DND-41 (cell line): ENCODE data around the gene ZNF750.
A peak's percentile ranks its signal among the peaks of the same experiment; 100 is the strongest.

ENCODE experiments used
- ATAC-seq: fragments of 200-7000 bp; cut with Tn5 transposase; 3 replicates; pipeline ENCODE4 v1.9.1; 2021; ENCODE audit warnings: low read depth; ENCODE audit not compliant: insufficient read depth
- DNase-seq: peaks from one replicate; pipeline ENCODE4 v3.0.0-alpha.2; 2020
- H2AFZ ChIP-seq: 2 replicates; pipeline ENCODE4 v1.6.0; 2012; ENCODE audit warnings: low read depth, low read length
- H3K27ac ChIP-seq: 2 replicates; pipeline ENCODE4 v1.5.1; 2012; ENCODE audit warnings: low read length, inconsistent platforms
- H3K27me3 ChIP-seq: fragments of 200-600 bp; sonication (generic); 2 replicates; pipeline ENCODE4 v1.6.0; 2012; ENCODE audit warnings: low read length, mild to moderate bottlenecking, inconsistent platforms; ENCODE audit not compliant: insufficient read depth, poor library complexity
- H3K36me3 ChIP-seq: 2 replicates; pipeline ENCODE4 v1.5.1; 2012; ENCODE audit warnings: low read length, inconsistent platforms; ENCODE audit not compliant: insufficient read depth
- H3K4me1 ChIP-seq: 2 replicates; pipeline ENCODE4 v1.5.1; 2012; ENCODE audit warnings: mild to moderate bottlenecking, low read length; ENCODE audit not compliant: insufficient read depth
- H3K4me2 ChIP-seq: 2 replicates; pipeline ENCODE4 v1.6.0; 2012; ENCODE audit warnings: mild to moderate bottlenecking, moderate library complexity, low read length, inconsistent platforms; ENCODE audit not compliant: insufficient read depth
- H3K4me3 ChIP-seq, 2 experiments: fragments of 200-600 bp in 1 of 2; shearing (Covaris generic) in 1 of 2; 2 replicates each; pipeline ENCODE4 v1.5.1; 2012 to 2016; ENCODE audit warnings: inconsistent platforms in 2 of 2, low read length in 2 of 2, mild to moderate bottlenecking in 2 of 2, low read depth in 1 of 2, moderate library complexity in 1 of 2
- H3K79me2 ChIP-seq: 2 replicates; pipeline ENCODE4 v1.6.0; 2012; ENCODE audit warnings: low read length, inconsistent platforms; ENCODE audit not compliant: insufficient read depth
- H3K9ac ChIP-seq: 2 replicates; pipeline ENCODE4 v1.6.0; 2012; ENCODE audit warnings: low read depth, mild to moderate bottlenecking, inconsistent platforms, low read length, moderate library complexity
- H3K9me3 ChIP-seq: 2 replicates; pipeline ENCODE4 v1.5.1; 2012; ENCODE audit warnings: low read length, moderate library complexity, mild to moderate bottlenecking, inconsistent platforms; ENCODE audit not compliant: insufficient read depth, severe bottlenecking
- H4K20me1 ChIP-seq: 2 replicates; pipeline ENCODE4 v1.6.0; 2012; ENCODE audit warnings: low read length; ENCODE audit not compliant: insufficient read depth
- EZH2 ChIP-seq: IDR thresholded peaks from 3 replicates; pipeline ENCODE4 v1.6.1; 2012; ENCODE audit warnings: borderline replicate concordance, low read depth, mild to moderate bottlenecking, moderate library complexity, low read length, inconsistent platforms; ENCODE audit not compliant: severe bottlenecking
- TF ChIP-seq, protein P1 (sequence below): IDR thresholded peaks from 2 replicates; pipeline ENCODE4 v1.5.1; 2012; ENCODE audit warnings: borderline replicate concordance, low read length, moderate library complexity, mild to moderate bottlenecking; ENCODE audit not compliant: poor library complexity, severe bottlenecking; ENCODE audit errors: extremely low read depth

Gene ZNF750

GRCh38 chr17:82870091-82870491 lies 30.3 kb upstream of the ZNF750 start:
- no peak for TF ChIP-seq EZH2
- TF ChIP-seq, protein P1, sequence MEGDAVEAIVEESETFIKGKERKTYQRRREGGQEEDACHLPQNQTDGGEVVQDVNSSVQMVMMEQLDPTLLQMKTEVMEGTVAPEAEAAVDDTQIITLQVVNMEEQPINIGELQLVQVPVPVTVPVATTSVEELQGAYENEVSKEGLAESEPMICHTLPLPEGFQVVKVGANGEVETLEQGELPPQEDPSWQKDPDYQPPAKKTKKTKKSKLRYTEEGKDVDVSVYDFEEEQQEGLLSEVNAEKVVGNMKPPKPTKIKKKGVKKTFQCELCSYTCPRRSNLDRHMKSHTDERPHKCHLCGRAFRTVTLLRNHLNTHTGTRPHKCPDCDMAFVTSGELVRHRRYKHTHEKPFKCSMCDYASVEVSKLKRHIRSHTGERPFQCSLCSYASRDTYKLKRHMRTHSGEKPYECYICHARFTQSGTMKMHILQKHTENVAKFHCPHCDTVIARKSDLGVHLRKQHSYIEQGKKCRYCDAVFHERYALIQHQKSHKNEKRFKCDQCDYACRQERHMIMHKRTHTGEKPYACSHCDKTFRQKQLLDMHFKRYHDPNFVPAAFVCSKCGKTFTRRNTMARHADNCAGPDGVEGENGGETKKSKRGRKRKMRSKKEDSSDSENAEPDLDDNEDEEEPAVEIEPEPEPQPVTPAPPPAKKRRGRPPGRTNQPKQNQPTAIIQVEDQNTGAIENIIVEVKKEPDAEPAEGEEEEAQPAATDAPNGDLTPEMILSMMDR, result no peak
- peaks cover 100% of the 10 kb centered on the region for H3K79me2 ChIP-seq
- H3K9ac ChIP-seq, result no peak overlapping the region
- no peak for DNase-seq
- no peaks in the 10 kb centered on the region for H3K27me3 ChIP-seq
- peak overlapping the region; percentile 40; the same call in 1 of the 2 replicates for H3K27ac ChIP-seq
- no peaks in the 10 kb centered on the region for H3K9me3 ChIP-seq
- peaks cover 86% of the 10 kb centered on the region for H3K36me3 ChIP-seq
- no peak overlapping the region for H2AFZ ChIP-seq
- H3K4me1 ChIP-seq, result peaks cover 57% of the 10 kb centered on the region
- H4K20me1 ChIP-seq, result peaks cover 29% of the 10 kb centered on the region
- no peak overlapping the region for H3K4me2 ChIP-seq
- H3K4me3 ChIP-seq, result no peak overlapping the region
- no peak for ATAC-seq

- Histone ChIP-seq H3K79me2 (peaks cover 95% of the 10 kb centered on the region), H3K36me3 (peaks cover 80% of the 10 kb centered on the region), H3K27ac (peak overlapping the region; percentile 62; the same call in 1 of the 2 replicates), H3K9me3 (no peaks in the 10 kb centered on the region), H3K4me2 (no peak overlapping the region), H3K27me3 (no peaks in the 10 kb centered on the region), H3K4me1 (peaks cover 61% of the 10 kb centered on the region), H2AFZ (no peak overlapping the region), H3K4me3 (no peak overlapping the region), H3K9ac (no peak overlapping the region; the same call in 1 of the 2 replicates), H4K20me1 (peaks cover 29% of the 10 kb centered on the region)
- DNase-seq (no peak), ATAC-seq (no peak)
- TF ChIP-seq, protein P1, result no peak
- no peak for TF ChIP-seq EZH2
These were observed 29.7 kb upstream of the ZNF750 start for GRCh38 chr17:82869536-82869935.

GRCh38 chr17:82868715-82869131 lies 28.9 kb upstream of the ZNF750 start:
- Histone ChIP-seq H4K20me1 (peaks cover 25% of the 10 kb centered on the region; the same call in 1 of the 2 replicates), H3K9me3 (no peaks in the 10 kb centered on the region), H3K4me1 (peaks cover 62% of the 10 kb centered on the region), H2AFZ (no peak overlapping the region), H3K4me3 (no peak overlapping the region), H3K36me3 (peaks cover 72% of the 10 kb centered on the region), H3K9ac (no peak overlapping the region), H3K27ac (peak overlapping the region; percentile 46), H3K27me3 (no peaks in the 10 kb centered on the region), H3K4me2 (no peak overlapping the region), H3K79me2 (peaks cover 87% of the 10 kb centered on the region)
- TF ChIP-seq EZH2, result no peak
- ATAC-seq (no peak), DNase-seq (no peak)

DNA sequence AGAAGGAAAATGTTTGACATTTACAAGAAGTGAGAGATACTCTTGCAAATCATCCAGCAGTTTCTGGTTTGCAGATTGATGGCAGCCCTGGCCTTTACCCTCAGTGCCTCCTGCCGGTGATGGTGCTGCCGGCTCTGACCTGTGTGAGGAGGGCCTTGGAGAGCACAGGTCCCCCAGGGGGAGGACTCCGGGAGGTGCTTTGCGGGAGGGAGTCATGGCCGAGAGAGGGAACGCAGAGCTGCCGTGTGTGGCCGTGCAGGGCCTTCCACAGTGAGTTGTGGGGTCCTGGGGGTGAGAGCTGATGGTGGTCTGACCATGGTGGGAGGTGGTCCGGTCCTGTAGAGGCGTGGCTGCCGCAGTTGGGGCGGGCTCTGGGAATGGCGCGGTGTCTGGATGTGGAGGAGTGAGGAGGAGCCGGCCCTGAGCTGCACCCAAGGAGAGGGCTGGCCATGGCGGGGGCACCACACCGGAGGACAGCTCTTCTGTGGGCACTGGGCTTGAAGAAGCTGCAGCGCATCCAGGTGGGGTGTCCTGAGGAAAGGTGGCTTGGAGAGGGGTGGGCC lies 28.0 kb upstream of the ZNF750 start:
- H3K4me1 ChIP-seq, result peaks cover 65% of the 10 kb centered on the region
- H3K79me2 ChIP-seq, result peaks cover 85% of the 10 kb centered on the region
- H3K27me3 ChIP-seq, result no peaks in the 10 kb centered on the region
- H3K9me3 ChIP-seq, result no peaks in the 10 kb centered on the region
- ATAC-seq, result no peak
- peaks cover 18% of the 10 kb centered on the region; the same call in 1 of the 2 replicates for H4K20me1 ChIP-seq
- H3K27ac ChIP-seq, result peak overlapping the region; percentile 99
- no peak for DNase-seq
- no peak overlapping the region for H3K4me3 ChIP-seq
- H2AFZ ChIP-seq, result no peak overlapping the region
- peak overlapping the region; percentile 73 for H3K9ac ChIP-seq
- no peak for TF ChIP-seq EZH2
- TF ChIP-seq, protein P1, result no peak
- H3K36me3 ChIP-seq, result peaks cover 67% of the 10 kb centered on the region
- peak overlapping the region; percentile 12; the same call in 1 of the 2 replicates for H3K4me2 ChIP-seq
